H9 (cell line): ENCODE measurements around the gene WDR91. TPM values are rescaled to one million over a fixed set of nuclear protein-coding genes. Genes with fewer than 3 reads are reported as not detected.

Experiments used
- DNase-seq: peaks from one replicate; pipeline ENCODE4 v3.0.0-alpha.2; 2017
- H2AFZ ChIP-seq: one replicate; pipeline ENCODE4 v1.6.1; 2013; ENCODE audit warnings: mild to moderate bottlenecking, low read length, control low read depth, moderate library complexity
- H2AK5ac ChIP-seq: 2 replicates; pipeline ENCODE4 v1.6.1; 2013; ENCODE audit warnings: low read length, control low read depth, mixed read lengths; ENCODE audit not compliant: insufficient read length
- H2BK120ac ChIP-seq: one replicate; pipeline ENCODE4 v1.6.1; 2013; ENCODE audit warnings: low read depth, mild to moderate bottlenecking, low read length, control low read depth, inconsistent platforms; ENCODE audit not compliant: poor library complexity, severe bottlenecking
- H2BK12ac ChIP-seq: 2 replicates; pipeline ENCODE4 v1.6.1; 2013; ENCODE audit warnings: low read length, control low read depth, mixed read lengths, low read depth; ENCODE audit not compliant: insufficient read length
- H2BK15ac ChIP-seq: 2 replicates; pipeline ENCODE4 v1.6.1; 2013; ENCODE audit warnings: low read depth, low read length, control low read depth
- H2BK20ac ChIP-seq: one replicate; pipeline ENCODE4 v1.6.1; 2013; ENCODE audit warnings: low read depth, mild to moderate bottlenecking, low read length, control low read depth, inconsistent platforms; ENCODE audit not compliant: poor library complexity, severe bottlenecking
- H2BK5ac ChIP-seq: 2 replicates; pipeline ENCODE4 v1.6.1; 2013; ENCODE audit warnings: low read length, control low read depth, mixed read lengths; ENCODE audit not compliant: insufficient read length
- H3K14ac ChIP-seq: 2 replicates; pipeline ENCODE4 v1.6.1; 2013; ENCODE audit warnings: low read length, control low read depth; ENCODE audit not compliant: insufficient read depth
- H3K18ac ChIP-seq: 2 replicates; pipeline ENCODE4 v1.6.1; 2013; ENCODE audit warnings: low read depth, mild to moderate bottlenecking, mixed read lengths, low read length, control low read depth; ENCODE audit not compliant: insufficient read length
- H3K23ac ChIP-seq: 2 replicates; pipeline ENCODE4 v1.6.1; 2013; ENCODE audit warnings: low read length, control low read depth, mixed read lengths, low read depth; ENCODE audit not compliant: insufficient read length
- H3K23me2 ChIP-seq: 2 replicates; pipeline ENCODE4 v1.6.1; 2013; ENCODE audit warnings: low read depth, mild to moderate bottlenecking, mixed read lengths, low read length, control low read depth; ENCODE audit not compliant: insufficient read length, poor library complexity, severe bottlenecking
- H3K27ac ChIP-seq: 2 replicates; pipeline ENCODE4 v1.5.1; 2013; ENCODE audit warnings: low read length, control low read depth, mixed read lengths, low read depth; ENCODE audit not compliant: insufficient read length
- H3K27me3 ChIP-seq: 2 replicates; pipeline ENCODE4 v1.6.1; 2013; ENCODE audit warnings: low read length, control low read depth, inconsistent platforms; ENCODE audit not compliant: insufficient read depth
- H3K4ac ChIP-seq: 2 replicates; pipeline ENCODE4 v1.6.1; 2013; ENCODE audit warnings: low read depth, mild to moderate bottlenecking, control low read depth, inconsistent platforms, low read length, moderate library complexity
- H3K4me1 ChIP-seq: 2 replicates; pipeline ENCODE4 v1.6.1; 2013; ENCODE audit warnings: low read length, control low read depth, inconsistent platforms; ENCODE audit not compliant: insufficient read depth
- H3K4me2 ChIP-seq: 2 replicates; pipeline ENCODE4 v1.6.1; 2013; ENCODE audit warnings: low read length, control low read depth, mixed read lengths; ENCODE audit not compliant: insufficient read length, insufficient read depth
- H3K56ac ChIP-seq: 2 replicates; pipeline ENCODE4 v1.6.1; 2013; ENCODE audit warnings: low read depth, mild to moderate bottlenecking, mixed read lengths, low read length, control low read depth; ENCODE audit not compliant: insufficient read length
- H3K79me1 ChIP-seq: 2 replicates; pipeline ENCODE4 v1.6.1; 2013; ENCODE audit warnings: low read depth, mild to moderate bottlenecking, moderate library complexity, low read length, control low read depth, inconsistent platforms; ENCODE audit not compliant: insufficient read depth, poor library complexity, severe bottlenecking
- H3K79me2 ChIP-seq: 2 replicates; pipeline ENCODE4 v1.6.1; 2013; ENCODE audit warnings: low read length, control low read depth, inconsistent platforms; ENCODE audit not compliant: insufficient read depth
- H3K9ac ChIP-seq: 2 replicates; pipeline ENCODE4 v1.6.1; 2013; ENCODE audit warnings: low read length, control low read depth, mixed read lengths; ENCODE audit not compliant: insufficient read length; ENCODE audit errors: extremely low read depth
- H3K9me3 ChIP-seq: one replicate; pipeline ENCODE4 v1.6.1; 2013; ENCODE audit warnings: low read depth, low read length, inconsistent platforms; ENCODE audit not compliant: control insufficient read depth
- H3T11ph ChIP-seq: one replicate; pipeline ENCODE4 v1.6.1; 2013; ENCODE audit warnings: mild to moderate bottlenecking, low read length, control low read depth, inconsistent platforms
- H4K20me1 ChIP-seq: one replicate; pipeline ENCODE4 v1.6.1; 2013; ENCODE audit not compliant: control insufficient read depth, insufficient read length, insufficient read depth
- H4K5ac ChIP-seq: 2 replicates; pipeline ENCODE4 v1.6.1; 2013; ENCODE audit warnings: low read depth, mild to moderate bottlenecking, mixed read lengths, low read length, control low read depth; ENCODE audit not compliant: insufficient read length
- H4K8ac ChIP-seq: replicated peaks from 2 replicates; pipeline ENCODE4 v1.6.1; 2013; ENCODE audit warnings: low read length, control low read depth, mixed read lengths, low read depth; ENCODE audit not compliant: insufficient read length
- H4K91ac ChIP-seq: 2 replicates; pipeline ENCODE4 v1.6.1; 2013; ENCODE audit warnings: low read depth, mild to moderate bottlenecking, moderate library complexity, mixed read lengths, low read length, control low read depth; ENCODE audit not compliant: insufficient read length
- H3K27ac Mint-ChIP-seq, 3 experiments: 2 replicates in 2 of 3; 3 replicates in 1 of 3; pipeline ENCODE4 v1.8.0; 2020 to 2021; ENCODE audit warnings: mixed read lengths in 3 of 3, mild to moderate bottlenecking in 1 of 3, moderate library complexity in 1 of 3
- H3K27me3 Mint-ChIP-seq: 2 replicates; pipeline ENCODE4 v1.8.0; 2021; ENCODE audit warnings: low read depth, mild to moderate bottlenecking, moderate library complexity, mixed read lengths
- H3K36me3 Mint-ChIP-seq, 3 experiments: 2 replicates in 2 of 3; 3 replicates in 1 of 3; pipeline ENCODE4 v1.8.0; 2020 to 2021; ENCODE audit warnings: low read depth in 3 of 3, mixed read lengths in 3 of 3; ENCODE audit not compliant: insufficient read depth in 1 of 3
- H3K4me1 Mint-ChIP-seq, 2 experiments: 2 replicates each; pipeline ENCODE4 v1.8.0; 2020; ENCODE audit warnings: mixed read lengths in 2 of 2
- H3K4me3 Mint-ChIP-seq, 2 experiments: 2 replicates in 1 of 2; 3 replicates in 1 of 2; pipeline ENCODE4 v1.8.0; 2020 to 2021; ENCODE audit warnings: mild to moderate bottlenecking in 2 of 2, mixed read lengths in 2 of 2, moderate library complexity in 1 of 2
- H3K9me3 Mint-ChIP-seq, 2 experiments: 2 replicates in 1 of 2; 3 replicates in 1 of 2; pipeline ENCODE4 v1.8.0; 2020; ENCODE audit warnings: mild to moderate bottlenecking in 2 of 2, mixed read lengths in 2 of 2, moderate library complexity in 1 of 2
- WGBS: extraction: QIAGEN DNeasy Blood & Tissue Kit; methylation state at CpG from one replicate; pipeline ENCODE4 v1.1.7; 2013; ENCODE audit warnings: missing lambda C conversion rate, low lambda C conversion rate, mixed read lengths; ENCODE audit not compliant: insufficient read length; ENCODE audit errors: extremely low coverage; 5-methylcytosine and 5-hydroxymethylcytosine counted together
- total RNA-seq: library from RNA; stranded (reverse); gene quantifications from 2 replicates; pipeline ENCODE4 v1.2.1, GENCODE V29; 2021
- TF ChIP-seq, protein P1 (sequence below): fragments of 200-600 bp; sonication (generic); conservative IDR thresholded peaks from 3 replicates; pipeline ENCODE4 v1.8.0; 2021; ENCODE audit warnings: antibody characterized with exemption, mild to moderate bottlenecking

WDR91 gene
- total RNA-seq, 1 experiment from 2014 or later = 9.4 TPM

DNA sequence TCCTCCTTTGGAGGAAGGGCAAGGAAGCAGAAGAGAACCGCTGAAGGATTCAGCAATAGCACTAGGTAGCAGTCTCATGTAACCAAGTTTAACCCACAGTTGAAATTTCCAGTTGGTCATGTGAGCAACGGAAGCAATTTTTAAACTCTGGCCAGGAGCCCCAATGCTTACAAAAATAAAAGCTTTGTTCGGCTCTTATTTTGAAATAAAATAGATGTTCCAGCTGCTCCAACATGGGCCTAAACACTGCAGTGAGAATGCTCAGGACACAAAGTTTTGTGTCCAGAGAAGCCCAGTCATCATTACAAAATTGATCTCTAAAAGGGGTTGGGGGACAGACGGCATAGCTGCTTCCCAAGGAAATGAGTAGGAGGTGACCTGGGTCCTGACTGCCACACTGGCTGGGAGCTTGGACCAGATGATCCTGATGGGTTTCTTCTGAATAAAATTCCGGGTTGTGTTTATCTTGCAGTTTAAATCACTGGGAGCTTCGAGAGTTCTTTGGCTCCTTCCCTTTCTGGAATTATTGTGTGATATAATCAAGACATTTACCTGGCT is 63.9 kb downstream of the WDR91 start:
- no peaks in the 10 kb centered on the region for H3K9me3 Mint-ChIP-seq
- H3K4me2 ChIP-seq = no peak overlapping the region
- H4K5ac ChIP-seq = no peak overlapping the region
- H3K18ac ChIP-seq = no peak overlapping the region
- no peak for DNase-seq
- H2BK20ac ChIP-seq = no peak overlapping the region
- no peak overlapping the region for H3K27ac ChIP-seq
- H3K79me1 ChIP-seq = no peaks in the 10 kb centered on the region
- H3K9me3 ChIP-seq = no peaks in the 10 kb centered on the region
- H2BK120ac ChIP-seq = no peak overlapping the region
- H3K23ac ChIP-seq = no peak overlapping the region
- no peak overlapping the region for H2AK5ac ChIP-seq
- H3K9ac ChIP-seq = no peak overlapping the region
- TF ChIP-seq, protein P1, sequence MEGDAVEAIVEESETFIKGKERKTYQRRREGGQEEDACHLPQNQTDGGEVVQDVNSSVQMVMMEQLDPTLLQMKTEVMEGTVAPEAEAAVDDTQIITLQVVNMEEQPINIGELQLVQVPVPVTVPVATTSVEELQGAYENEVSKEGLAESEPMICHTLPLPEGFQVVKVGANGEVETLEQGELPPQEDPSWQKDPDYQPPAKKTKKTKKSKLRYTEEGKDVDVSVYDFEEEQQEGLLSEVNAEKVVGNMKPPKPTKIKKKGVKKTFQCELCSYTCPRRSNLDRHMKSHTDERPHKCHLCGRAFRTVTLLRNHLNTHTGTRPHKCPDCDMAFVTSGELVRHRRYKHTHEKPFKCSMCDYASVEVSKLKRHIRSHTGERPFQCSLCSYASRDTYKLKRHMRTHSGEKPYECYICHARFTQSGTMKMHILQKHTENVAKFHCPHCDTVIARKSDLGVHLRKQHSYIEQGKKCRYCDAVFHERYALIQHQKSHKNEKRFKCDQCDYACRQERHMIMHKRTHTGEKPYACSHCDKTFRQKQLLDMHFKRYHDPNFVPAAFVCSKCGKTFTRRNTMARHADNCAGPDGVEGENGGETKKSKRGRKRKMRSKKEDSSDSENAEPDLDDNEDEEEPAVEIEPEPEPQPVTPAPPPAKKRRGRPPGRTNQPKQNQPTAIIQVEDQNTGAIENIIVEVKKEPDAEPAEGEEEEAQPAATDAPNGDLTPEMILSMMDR = no peak
- H4K8ac ChIP-seq = no peak overlapping the region
- no peak overlapping the region for H3K56ac ChIP-seq
- H3K27me3 ChIP-seq = no peaks in the 10 kb centered on the region
- H3T11ph ChIP-seq = no peak overlapping the region
- no peak overlapping the region for H2AFZ ChIP-seq
- H2BK5ac ChIP-seq = no peak overlapping the region
- H3K23me2 ChIP-seq = no peaks in the 10 kb centered on the region
- H3K4me1 ChIP-seq = no peaks in the 10 kb centered on the region
- H3K4ac ChIP-seq = no peak overlapping the region
- H3K36me3 Mint-ChIP-seq = no peaks in the 10 kb centered on the region
- WGBS = no CpG with 5 or more reads among the region's 6 CpGs
- no peaks in the 10 kb centered on the region for H4K20me1 ChIP-seq
- H4K91ac ChIP-seq = no peak overlapping the region
- H3K27ac Mint-ChIP-seq = no peak overlapping the region; a peak in 2 of 7 replicates
- no peak overlapping the region for H2BK15ac ChIP-seq
- peaks cover 2 to 8% of the 10 kb centered on the region in 2 experiments; a peak in 2 of 4 replicates for H3K4me1 Mint-ChIP-seq
- H3K14ac ChIP-seq = no peak overlapping the region
- no peak overlapping the region for H3K4me3 Mint-ChIP-seq
- no peaks in the 10 kb centered on the region for H3K79me2 ChIP-seq
- no peaks in the 10 kb centered on the region for H3K27me3 Mint-ChIP-seq
- no peak overlapping the region for H2BK12ac ChIP-seq
